NCI-H82 treated with DMSO at 0.1 percent for 48 hours (cell line): ENCODE data around the gene LNPEP.

Source experiments
- DNase-seq: peaks from one replicate; lab custom pipeline; 2025; ENCODE audit not compliant: unreplicated experiment; lab: John Stamatoyannopoulos, UW

Gene LNPEP

GRCh38 chr5:96957254-96958049, 21.6 kb downstream of the LNPEP start:
- no peak for DNase-seq

- peak; percentile 87 for DNase-seq
Observed at GRCh38 chr5:96958977-96959376, 23.1 kb downstream of the LNPEP start.

GRCh38 chr5:96961053-96961452, 25.2 kb downstream of the LNPEP start:
- DNase-seq, result no peak

- DNase-seq, result no peak
Observed at GRCh38 chr5:96962540-96962991, 26.7 kb downstream of the LNPEP start.

GRCh38 chr5:96963267-96963666, 27.4 kb downstream of the LNPEP start:
- DNase-seq, result peak; percentile 19

- DNase-seq, result no peak
Observed at GRCh38 chr5:96966801-96967200, 30.9 kb downstream of the LNPEP start.

GRCh38 chr5:96967400-96967799, 31.5 kb downstream of the LNPEP start:
- no peak for DNase-seq

GRCh38 chr5:96968074-96968473, 32.2 kb downstream of the LNPEP start:
- DNase-seq, result no peak

- peak; percentile 46 for DNase-seq
Observed at GRCh38 chr5:96968614-96969013, 32.7 kb downstream of the LNPEP start.

- no peak for DNase-seq
Observed at GRCh38 chr5:96969366-96969765, 33.5 kb downstream of the LNPEP start.

- DNase-seq, result no peak
Observed at GRCh38 chr5:96972599-96973334, 36.9 kb downstream of the LNPEP start.

- peak; percentile 38 for DNase-seq
Observed at GRCh38 chr5:96973532-96974401, 37.9 kb downstream of the LNPEP start.

GRCh38 chr5:96975656-96976055, 39.8 kb downstream of the LNPEP start:
- no peak for DNase-seq

- no peak for DNase-seq
Observed at GRCh38 chr5:96977228-96977627, 41.3 kb downstream of the LNPEP start.

GRCh38 chr5:96978812-96979449, 43.1 kb downstream of the LNPEP start:
- no peak for DNase-seq

GRCh38 chr5:96984506-96985192, 48.8 kb downstream of the LNPEP start:
- DNase-seq, result no peak

GRCh38 chr5:96986450-96986849, 50.6 kb downstream of the LNPEP start:
- DNase-seq, result no peak

GRCh38 chr5:96990102-96990501, 54.2 kb downstream of the LNPEP start:
- DNase-seq, result no peak

GRCh38 chr5:96991708-96992107, 55.8 kb downstream of the LNPEP start:
- no peak for DNase-seq

- no peak for DNase-seq
Observed at GRCh38 chr5:96993760-96994159, 57.9 kb downstream of the LNPEP start.
